Epidermal melanocyte (primary cell): ENCODE data around the gene TRIM3.

Source experiments
- DNase-seq: peaks from one replicate; pipeline ENCODE4 v3.0.0; 2011; ENCODE audit warnings: low spot score; ENCODE audit not compliant: insufficient read length

TRIM3 gene

DNA sequence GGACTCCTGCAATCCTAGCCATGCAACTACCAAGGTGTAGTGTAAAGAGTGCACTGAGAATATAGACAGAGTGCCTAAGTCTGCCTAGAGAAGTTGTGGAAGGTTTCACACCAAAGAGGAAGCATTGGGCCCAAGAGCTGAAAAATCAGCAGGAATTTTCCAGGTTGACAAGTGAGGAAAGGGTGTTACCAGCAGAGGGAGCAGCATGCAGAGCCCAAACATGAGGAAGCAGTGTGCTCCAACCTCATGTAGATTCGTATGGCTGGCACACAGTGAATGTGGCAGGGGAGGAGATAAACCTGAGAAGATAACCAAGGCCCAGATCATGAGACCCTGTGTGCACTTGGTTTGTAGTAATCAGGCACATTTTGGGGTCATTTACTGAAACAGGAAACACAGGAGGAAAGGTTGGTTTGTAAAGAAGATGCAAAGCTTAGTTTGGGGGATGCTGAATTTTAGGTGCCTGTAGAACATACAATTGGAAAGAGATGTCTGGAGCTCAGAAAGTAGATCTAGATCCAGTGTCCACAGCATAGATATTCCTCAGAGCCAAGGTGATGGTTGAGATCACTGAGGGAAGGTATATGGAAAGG, 34.7 kb downstream of the TRIM3 start:
- DNase-seq: no peak

- DNase-seq: no peak
Measured at GRCh38 chr11:6437993-6438392, 35.7 kb downstream of the TRIM3 start.

DNA sequence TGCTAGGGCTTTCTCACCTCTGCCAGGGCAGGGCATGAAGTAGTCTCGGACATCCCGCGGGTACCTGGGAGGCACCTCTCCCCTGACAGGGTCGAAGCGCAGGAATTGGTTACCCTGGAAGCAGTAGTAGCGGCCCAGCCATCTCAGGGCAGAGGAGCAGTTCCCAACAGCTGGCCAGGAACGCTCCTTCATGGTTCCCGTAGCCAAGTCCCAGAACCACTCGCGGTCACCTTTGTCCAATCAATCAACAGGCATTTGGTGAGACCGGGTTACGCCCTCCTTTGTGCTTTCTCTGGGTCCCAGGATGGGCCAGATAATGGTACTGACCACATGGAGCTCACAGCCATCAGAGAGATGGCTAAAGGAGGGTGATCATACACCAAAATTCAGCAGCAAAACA, 36.3 kb downstream of the TRIM3 start:
- DNase-seq: no peak

DNA sequence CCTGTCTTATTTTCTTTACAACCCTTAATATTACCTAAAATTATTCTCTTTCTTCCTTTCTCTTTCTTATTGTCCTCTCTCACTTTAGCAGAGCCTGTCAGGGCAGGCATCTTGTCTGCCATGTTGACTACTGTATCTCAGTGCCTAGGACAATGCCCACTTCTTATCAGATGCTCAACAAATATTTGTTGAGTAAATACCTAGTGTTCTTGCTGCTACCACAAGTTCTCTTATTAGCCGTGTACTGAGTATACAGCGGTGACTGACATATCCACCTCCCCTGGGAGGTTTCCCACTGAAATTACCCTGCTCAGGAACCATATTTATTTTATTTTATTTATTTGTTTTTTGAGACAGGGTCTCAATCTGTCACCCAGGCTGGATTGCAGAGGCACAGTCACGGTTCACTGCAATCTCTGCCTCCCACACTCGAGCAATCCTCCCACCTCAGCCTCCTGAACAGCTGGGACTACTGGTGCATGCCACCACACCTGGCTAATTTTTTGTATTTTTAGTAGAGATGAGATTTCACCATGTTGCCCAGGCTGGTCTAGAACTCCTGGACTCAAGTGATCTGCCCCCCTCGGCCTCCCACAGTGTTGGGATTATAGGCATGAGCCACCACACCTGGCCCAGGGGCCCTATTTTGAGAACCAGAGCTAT, 39.6 kb downstream of the TRIM3 start:
- no peak for DNase-seq

- no peak for DNase-seq
Measured at GRCh38 chr11:6431861-6432260, 41.9 kb downstream of the TRIM3 start.

- no peak for DNase-seq
Measured at GRCh38 chr11:6427516-6427915, 46.2 kb downstream of the TRIM3 start.

- no peak for DNase-seq
Measured at GRCh38 chr11:6420677-6421076, 53.1 kb downstream of the TRIM3 start.

DNA sequence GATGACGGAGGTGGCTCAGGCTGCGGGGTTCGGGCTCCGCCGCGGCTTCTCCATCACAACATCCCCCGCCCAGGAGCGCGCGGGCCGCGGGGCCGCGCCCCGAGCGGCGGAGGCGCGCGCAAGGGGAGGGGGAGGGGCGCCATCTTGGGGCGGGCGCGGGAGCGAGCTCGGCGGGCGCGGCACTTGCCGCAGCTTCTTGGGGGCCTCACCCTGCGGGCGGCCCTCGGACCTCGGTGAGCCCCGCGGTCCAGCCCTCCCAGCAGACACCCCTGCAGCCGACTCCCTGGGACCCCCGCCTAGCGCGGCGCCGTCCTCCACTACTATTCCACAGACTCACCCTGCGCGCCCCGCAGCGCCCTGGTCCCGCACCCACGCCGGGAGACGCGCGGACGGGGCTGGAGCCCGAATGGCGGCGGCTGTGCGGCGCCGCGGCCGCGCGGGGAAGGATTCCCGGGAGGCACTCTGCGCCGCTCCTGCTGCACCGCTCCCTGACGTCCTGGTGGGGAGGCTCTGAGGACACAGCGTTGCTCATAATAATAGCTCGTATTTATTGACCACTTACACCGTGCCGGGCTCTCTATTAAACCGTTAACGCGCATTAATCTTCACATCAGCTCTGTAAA, 54.6 kb downstream of the TRIM3 start, which contains the start of gene APBB1:
Gene APBB1 (minus strand): TSS at position 86 of the 623 bp plus-strand sequence. CDS start 7,747 bp downstream, outside the sequence.
- peak; percentile 66 for DNase-seq

GRCh38 chr11:6418557-6419008, 55.2 kb downstream of the TRIM3 start:
- DNase-seq: no peak

- DNase-seq: no peak
Measured at GRCh38 chr11:6417907-6418556, 55.7 kb downstream of the TRIM3 start.

DNA sequence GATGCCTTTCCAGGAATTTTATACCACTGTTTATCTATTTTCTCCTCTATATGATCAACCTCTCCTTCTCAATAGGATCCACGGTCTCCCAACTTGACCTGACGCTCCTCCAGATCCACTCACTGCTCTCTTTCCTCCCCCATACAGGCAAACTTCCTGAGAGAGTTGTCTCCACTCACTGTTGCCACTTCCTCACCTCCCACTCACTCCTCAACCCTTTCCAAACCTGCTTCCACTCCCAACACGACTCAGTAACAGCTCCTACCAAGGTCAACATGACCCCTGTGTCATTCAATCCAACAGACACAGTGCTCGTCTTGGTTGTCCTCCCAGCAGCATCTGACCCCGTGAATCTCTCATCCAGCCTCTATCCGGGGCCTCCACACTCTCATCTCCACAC, 57.9 kb downstream of the TRIM3 start:
- no peak for DNase-seq

GRCh38 chr11:6414874-6415328, 58.8 kb downstream of the TRIM3 start:
- peak; percentile 26 for DNase-seq

- DNase-seq: no peak
Measured at GRCh38 chr11:6413791-6414201, 59.9 kb downstream of the TRIM3 start.

GRCh38 chr11:6411594-6412031, 62.1 kb downstream of the TRIM3 start:
- no peak for DNase-seq

DNA sequence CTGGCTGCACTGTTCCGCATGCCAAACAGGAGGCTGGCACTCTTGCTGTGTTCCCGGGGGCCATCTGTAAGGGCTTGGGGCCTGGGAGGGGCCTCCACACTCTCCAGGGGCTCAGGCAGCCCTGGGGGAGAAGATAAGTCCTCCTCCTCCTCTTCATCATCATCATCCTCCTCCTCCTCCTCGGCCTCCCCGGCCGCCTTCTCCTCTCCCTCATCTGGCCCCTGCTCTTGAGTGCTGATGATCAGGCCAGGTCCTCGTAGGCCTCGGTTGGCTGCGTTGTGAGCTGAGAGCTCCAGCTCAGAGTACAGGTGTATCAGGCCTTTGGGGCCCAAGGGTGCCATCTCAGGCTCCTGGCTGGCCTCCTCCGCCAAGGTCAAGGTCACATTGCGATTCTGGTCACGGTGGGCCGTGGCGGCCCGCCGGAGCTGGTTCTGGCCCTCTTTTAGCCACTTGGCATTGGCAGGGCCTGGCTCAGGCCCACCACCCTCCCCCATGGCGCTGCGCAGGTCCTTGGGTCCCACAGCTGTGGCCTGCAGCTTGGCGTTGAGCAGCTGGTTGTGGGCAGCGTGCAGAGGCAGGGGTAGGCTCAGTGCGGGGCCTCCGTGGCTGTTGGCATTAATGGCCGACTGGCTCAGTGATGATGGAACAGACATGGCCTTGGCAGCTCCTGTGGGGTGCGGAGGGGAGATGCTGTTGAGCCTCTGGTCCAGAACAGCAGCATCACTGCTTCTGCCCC, 62.9 kb downstream of the TRIM3 start:
- DNase-seq: no peak

DNA sequence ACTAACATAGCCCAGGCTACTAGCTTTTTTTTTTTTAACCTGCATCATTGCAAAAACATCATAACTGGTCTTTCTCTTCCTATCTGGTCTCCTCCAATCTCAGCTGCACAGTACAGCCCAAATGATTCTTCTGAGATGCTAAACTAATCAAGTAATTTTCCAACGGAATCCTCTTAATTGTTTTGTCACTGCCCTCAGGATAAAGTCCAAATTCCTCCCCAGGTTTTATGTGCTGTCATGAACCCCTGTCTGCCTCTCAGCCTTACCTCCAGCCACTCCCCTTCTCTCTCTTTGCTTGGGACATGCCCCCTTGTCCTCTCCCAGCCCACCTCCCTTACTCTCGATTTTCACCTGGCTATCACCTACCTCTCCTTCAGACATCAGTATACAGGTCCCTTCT, 67.4 kb downstream of the TRIM3 start:
- no peak for DNase-seq

DNA sequence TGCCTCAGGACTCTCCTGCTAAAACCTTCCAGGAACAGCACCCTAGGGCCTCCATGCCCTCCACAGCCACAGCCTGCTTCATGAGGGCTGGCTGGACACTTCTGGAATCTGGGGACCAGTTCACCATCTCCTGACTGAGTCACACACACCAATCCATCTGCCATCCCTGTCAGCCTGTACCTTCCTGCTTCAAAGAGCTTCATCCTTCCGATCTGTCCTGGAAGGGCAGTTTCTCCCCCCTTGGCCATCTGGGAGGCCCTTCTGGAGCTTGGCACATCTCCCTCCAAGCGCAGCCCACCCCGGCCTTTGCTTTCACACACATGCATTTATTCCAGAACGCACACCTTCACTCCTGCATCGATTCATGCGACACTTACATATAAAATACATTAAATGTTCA, 67.9 kb downstream of the TRIM3 start:
- no peak for DNase-seq

DNA sequence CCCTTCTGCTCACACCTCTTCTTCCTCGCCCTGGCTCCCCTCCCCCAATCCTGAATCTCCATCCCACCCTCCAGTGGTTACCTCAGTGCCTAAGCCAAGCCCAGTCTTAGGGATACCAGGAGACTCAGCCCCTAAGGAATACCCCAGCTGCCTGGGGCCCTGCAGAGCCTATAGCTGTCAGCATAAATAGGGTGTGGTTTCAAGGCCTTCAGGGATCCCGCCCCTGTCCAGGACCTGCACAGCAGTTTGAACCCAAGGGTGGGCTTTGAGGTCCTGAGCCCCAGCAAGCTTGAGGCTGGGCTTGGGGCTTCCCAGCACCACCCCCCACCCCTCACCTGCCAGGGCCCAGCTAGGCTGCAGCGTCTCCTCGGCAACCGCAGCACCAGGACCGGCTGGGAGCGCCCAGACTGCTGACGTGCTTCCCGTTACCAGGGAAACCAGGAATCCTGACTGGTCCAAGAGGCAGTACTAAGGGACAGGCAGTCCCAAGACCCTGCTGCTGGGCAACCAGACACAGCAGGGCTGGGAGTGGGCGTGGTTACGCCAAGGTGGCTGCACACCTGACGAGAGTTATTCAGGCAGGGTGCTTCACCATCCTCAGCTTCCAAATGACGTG, 68.6 kb downstream of the TRIM3 start:
- DNase-seq: no peak

DNA sequence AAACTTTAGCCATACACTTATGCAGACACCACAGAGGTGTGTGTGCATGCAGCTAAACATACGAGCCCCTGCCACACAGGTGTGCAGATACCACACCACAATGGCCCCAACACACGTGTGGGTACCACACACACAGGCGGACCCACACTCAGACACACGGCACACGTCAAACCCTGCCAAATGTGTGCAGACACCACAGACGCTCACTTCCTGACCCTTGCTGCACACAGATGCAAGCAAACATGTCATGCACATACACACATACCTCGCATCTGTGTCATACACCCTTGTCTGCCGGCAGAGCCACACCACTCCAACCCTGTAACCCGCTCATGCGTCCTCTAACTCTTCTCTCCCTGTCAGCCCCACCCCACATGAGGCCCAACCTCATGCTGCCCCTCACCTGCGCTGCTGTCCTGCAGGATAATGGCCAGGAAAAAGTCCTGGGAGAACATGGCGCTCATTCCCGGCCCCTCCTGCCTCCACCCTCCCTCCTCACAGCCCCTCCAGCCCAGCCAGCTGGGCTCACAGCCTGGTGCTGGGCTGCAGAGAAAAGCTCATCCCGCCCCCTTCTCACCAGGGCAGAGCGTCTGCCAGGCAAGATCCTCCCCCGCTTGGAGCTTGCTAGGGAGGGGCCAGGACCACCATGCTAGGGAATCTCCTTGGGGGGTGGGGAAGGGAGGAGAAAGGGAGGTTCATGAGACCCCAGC, 69.2 kb downstream of the TRIM3 start:
- DNase-seq: no peak

- no peak for DNase-seq
Measured at GRCh38 chr11:6403539-6403938, 70.2 kb downstream of the TRIM3 start.
